Measurements from ENCODE around the gene LARP7. TPM values are rescaled to one million over a fixed set of nuclear protein-coding genes. Genes with fewer than 3 reads are reported as not detected.

The LARP7 gene
- total and polyA plus RNA-seq, 12 donors = 15.3 to 67.0 (median 39.8) TPM

- no peaks in the 10 kb centered on the region for H3K4me1 ChIP-seq (replicated peaks in 1 of 2)
- no peak overlapping the region for H3K27ac ChIP-seq
- no peaks in the 10 kb centered on the region for H3K27me3 ChIP-seq
- WGBS, 4 donors = 77 to 86% (median 80%) methylated on average over 3 of the region's 3 CpGs
- H3K4me3 ChIP-seq = no peak overlapping the region
- intact Hi-C loops (cut with DNase I) = no loop called here
- no peak for DNase-seq
- H3K36me3 ChIP-seq (replicated peaks in 1 of 2) = peaks cover 3 to 80% of the 10 kb centered on the region in 2 donors
- no peak for TF ChIP-seq CTCF (IDR thresholded peaks at IDR 0.05)
- TF ChIP-seq POLR2A (IDR thresholded peaks at IDR 0.05) = no peak
- H3K9me3 ChIP-seq (replicated peaks in 1 of 3) = no peaks in the 10 kb centered on the region
These were observed 11.5 kb downstream of the LARP7 start for GRCh38 chr4:112648263-112649054.

GRCh38 chr4:112649055-112649408 lies 12.1 kb downstream of the LARP7 start:
- H3K27ac ChIP-seq = no peak overlapping the region
- H3K9me3 ChIP-seq (replicated peaks in 1 of 3) = no peaks in the 10 kb centered on the region
- no peaks in the 10 kb centered on the region for H3K27me3 ChIP-seq
- H3K4me1 ChIP-seq (replicated peaks in 1 of 2) = no peaks in the 10 kb centered on the region
- intact Hi-C loops (cut with DNase I) = no loop called here
- TF ChIP-seq POLR2A (IDR thresholded peaks at IDR 0.05) (no peak), CTCF (IDR thresholded peaks at IDR 0.05) (no peak)
- peaks cover 3 to 83% of the 10 kb centered on the region in 2 donors for H3K36me3 ChIP-seq (replicated peaks in 1 of 2)
- no peak overlapping the region for H3K4me3 ChIP-seq
- 55 to 65% (median 61%) methylated on average over 2 of the region's 2 CpGs for WGBS, 4 donors
- DNase-seq = no peak

- H3K4me1 ChIP-seq (replicated peaks in 1 of 2) = no peaks in the 10 kb centered on the region
- H3K27me3 ChIP-seq = no peaks in the 10 kb centered on the region
- intact Hi-C loops (cut with DNase I) = no loop called here
- peaks cover 3 to 87% of the 10 kb centered on the region in 2 donors for H3K36me3 ChIP-seq (replicated peaks in 1 of 2)
- H3K27ac ChIP-seq = no peak overlapping the region
- no peak for TF ChIP-seq POLR2A (IDR thresholded peaks at IDR 0.05)
- TF ChIP-seq CTCF (IDR thresholded peaks at IDR 0.05) = no peak
- DNase-seq = no peak
- H3K9me3 ChIP-seq (replicated peaks in 1 of 3) = no peaks in the 10 kb centered on the region
- no peak overlapping the region for H3K4me3 ChIP-seq
- 70 to 76% (median 72%) methylated on average over 4 of the region's 4 CpGs for WGBS, 4 donors
These were observed 13.4 kb downstream of the LARP7 start for GRCh38 chr4:112650332-112650731.

GRCh38 chr4:112651641-112652040 lies 14.7 kb downstream of the LARP7 start:
- Histone ChIP-seq H3K4me1 (replicated peaks in 1 of 2) (no peaks in the 10 kb centered on the region), H3K36me3 (replicated peaks in 1 of 2) (peaks cover 3 to 84% of the 10 kb centered on the region in 2 donors), H3K4me3 (no peak overlapping the region), H3K9me3 (replicated peaks in 1 of 3) (no peaks in the 10 kb centered on the region), H3K27ac (no peak overlapping the region), H3K27me3 (no peaks in the 10 kb centered on the region)
- intact Hi-C loops (cut with DNase I) = no loop called here
- TF ChIP-seq CTCF (IDR thresholded peaks at IDR 0.05) (no peak), POLR2A (IDR thresholded peaks at IDR 0.05) (no peak)
- no peak for DNase-seq

Measured in adrenal gland (tissue), 12 donors.